HUDEP-2 (cell line): Measurements from ENCODE around the gene TMX2.
"Not testable (repeated sequence)": the region's sequence is repeated elsewhere in the genome, so short reads cannot be mapped to it uniquely, and the experiment has no call there.

Experiments used
- DNase-seq, 76 experiments: peaks; one replicate each; lab custom pipeline; 2025; ENCODE audit not compliant: unreplicated experiment in 76 of 76; lab: John Stamatoyannopoulos, UW

Gene TMX2

DNA sequence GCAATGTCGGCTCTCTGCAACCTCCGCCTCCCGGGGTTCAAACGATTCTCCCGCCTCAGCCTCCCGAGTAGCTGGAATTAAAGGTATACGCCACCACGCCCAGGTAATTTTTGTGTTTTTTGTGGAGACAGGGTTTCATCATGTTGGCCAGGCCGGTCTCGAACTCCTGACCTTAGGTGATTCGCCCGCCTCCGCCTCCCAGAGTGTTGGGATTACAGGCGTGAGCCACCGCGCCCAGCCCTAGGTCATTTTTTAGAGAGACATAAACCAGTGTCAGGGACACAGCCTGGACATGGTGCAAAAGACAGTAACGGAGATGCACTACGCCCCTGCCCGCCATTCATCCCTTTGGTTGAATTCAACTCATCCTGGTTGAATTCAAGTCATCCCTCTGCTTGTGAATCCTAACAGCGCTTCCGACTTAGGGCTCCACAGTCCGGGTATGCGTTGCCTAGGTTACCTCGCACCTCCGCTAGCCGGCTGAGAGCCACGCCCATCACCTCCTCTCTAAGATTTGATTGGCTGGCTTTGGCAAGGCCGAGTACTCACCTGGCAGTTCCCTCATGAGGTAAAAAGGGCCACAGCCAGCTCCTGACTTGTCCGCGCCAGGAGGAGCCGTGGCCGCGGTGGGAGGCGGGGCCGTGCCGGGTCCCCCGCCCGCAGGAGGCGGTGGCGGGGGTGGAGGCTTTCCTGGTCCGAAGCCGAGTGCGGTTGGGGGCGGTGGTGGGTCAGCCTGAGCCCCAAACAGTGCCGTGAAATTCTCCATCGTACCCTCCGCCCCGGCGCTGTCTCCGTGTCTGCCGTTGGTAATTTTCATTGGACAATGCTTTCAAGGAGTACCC, 758 bp upstream of the TMX2 start, which contains the start of gene MED19:
MED19 (minus strand) TSS at position 802 of the 842 bp plus-strand sequence; CDS start at position 766, 36 bp downstream.
- DNase-seq, result peak in 54 of 76 experiments; percentile 10 to 84 (median 66)

DNA sequence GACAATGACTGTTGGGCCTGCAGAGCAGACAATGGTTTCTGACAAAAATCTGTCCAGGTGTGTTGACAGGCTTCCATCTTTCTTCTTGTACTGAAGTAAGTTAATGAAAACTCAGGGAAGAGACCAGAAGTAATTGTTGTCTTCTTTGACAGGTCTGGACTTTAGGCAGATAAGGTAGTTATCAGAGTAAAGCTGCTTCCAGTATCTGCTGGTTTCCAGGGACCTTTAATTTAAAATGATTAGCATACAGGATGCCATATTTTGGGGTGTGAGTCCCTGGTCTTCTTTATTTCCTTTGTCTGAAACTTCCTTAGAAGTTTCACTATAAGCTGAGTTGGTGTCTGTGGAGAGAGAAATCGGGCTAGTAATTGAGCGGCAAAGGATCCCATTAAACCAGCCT, 1.4 kb downstream of the TMX2 start:
- DNase-seq, result peak in 5 of 76 experiments; percentile 2 to 13 (median 10)

DNA sequence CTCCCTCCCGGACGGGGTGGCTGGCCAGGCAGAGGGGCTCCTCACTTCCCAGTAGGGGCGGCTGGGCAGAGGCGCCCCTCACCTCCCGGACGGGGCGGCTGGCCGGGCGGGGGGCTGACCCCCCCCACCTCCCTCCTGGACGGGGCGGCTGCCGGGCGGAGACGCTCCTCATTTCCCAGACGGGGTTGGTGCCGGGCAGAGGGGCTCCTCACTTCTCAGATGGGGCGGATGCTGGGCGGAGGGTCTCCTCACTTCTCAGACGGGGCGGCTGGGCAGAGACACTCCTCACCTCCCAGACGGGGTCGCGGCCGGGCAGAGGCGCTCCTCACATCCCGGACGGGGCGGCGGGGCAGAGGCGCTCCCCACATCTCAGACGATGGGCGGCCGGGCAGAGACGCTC, 4.3 kb downstream of the TMX2 start:
- not testable (repeated sequence) for DNase-seq

DNA sequence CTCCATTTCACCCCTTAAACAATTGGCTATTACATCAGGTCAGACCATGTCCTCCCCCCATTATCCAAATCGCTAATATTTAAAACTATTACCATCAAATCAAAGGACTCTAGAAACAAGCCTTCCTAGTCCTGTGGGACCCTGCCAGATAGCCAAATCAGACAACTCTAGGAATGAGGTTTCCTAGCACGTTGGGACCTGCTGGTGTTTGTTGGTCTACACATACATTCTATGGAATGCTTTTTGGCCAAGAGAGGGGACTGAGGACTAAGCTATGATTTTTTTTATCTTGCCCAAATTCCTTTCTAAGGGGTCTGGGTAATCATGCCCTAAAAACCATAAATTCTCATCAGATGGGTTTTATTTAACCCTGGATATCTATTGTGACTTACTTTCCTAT, 14.8 kb downstream of the TMX2 start:
- DNase-seq, result no peak

DNA sequence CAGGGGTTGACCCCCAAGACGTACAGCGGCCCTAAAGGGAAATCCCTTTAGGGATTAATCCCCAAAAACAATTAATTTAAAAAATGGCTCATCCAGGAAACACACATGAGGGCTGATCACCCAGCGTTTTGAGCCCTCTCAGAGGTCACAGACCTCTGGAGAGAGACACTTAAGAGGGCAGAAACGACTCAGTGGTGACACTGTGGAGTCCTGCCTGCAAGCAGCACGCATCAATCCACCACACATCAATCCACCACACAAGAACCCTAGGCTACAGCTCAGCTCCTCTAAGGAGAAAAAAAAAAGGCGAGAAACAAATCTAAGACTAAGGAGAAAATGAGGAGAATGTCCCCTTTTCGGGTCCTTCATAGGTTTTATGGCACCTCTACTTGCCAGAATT, 16.4 kb downstream of the TMX2 start:
- no peak for DNase-seq

DNA sequence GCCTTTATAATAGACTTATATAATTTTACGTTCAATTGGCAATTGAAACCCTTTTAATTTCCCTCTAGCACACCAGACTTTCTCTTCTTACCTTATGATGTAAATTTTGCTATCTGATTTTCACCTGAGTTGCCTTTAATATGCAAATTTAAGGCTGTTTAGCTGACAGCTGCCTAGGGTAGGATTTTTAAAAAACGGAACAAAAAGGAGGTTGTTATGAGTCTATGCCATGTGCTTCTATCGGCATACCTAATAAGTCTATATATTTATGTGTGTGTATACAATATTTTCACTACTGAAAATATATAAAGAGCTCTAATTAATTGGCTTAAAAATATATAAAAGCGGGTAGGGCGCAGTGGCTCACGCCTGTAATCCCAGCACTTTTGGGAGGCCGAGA, 17.1 kb downstream of the TMX2 start:
- DNase-seq, result no peak

DNA sequence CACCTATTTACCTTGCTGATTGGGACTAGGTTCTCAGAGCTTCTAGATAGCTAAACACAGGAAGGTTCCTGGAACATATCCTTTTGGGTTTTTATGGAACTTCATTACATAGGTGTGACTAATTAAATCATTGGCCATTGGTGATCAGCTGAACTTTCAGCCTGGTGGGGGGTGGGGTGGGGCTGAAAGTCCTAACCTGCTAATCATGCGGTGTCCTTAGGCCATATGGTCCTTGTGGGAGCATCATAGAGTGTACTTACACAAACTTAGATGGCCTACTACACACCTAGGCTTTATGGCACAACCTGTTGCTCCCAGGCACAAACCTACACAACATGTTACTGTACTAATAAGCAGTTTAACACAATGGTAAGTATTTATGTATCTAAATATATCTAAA, 20.3 kb downstream of the TMX2 start:
- no peak for DNase-seq

DNA sequence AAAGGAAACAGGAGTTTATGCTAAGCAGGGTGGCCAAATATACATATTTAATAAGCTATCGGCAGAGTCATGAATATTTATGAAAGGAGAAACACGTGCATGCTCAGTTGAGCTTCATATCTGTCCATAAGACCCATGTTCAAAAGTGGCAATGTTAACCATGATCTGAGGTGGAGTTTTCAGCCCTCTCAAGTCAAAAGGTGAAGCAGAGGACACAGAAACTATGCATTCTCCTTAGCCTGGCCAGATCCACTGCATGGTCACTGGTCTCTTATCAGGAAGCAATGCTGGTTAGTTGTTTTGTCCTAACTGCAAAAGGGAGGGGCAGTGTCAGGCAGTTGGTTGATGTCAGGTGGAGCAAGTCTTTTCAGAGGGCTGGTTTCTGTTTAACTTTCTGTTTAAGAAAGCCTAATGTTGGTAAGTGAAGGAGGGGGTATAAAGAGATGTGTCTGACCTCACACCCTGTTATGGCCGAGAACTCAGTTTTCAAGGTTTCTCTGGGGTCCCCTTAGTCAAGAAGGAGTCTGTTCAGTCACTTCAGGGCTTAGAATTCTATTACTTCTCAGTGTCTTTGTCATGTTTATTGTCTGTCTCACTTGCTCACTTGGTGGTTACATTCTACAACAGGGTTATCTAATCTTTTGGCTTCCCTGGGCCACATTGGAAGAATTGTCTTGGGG, 23.4 kb downstream of the TMX2 start:
- peak in 46 of 76 experiments; percentile 4 to 68 (median 32) for DNase-seq

DNA sequence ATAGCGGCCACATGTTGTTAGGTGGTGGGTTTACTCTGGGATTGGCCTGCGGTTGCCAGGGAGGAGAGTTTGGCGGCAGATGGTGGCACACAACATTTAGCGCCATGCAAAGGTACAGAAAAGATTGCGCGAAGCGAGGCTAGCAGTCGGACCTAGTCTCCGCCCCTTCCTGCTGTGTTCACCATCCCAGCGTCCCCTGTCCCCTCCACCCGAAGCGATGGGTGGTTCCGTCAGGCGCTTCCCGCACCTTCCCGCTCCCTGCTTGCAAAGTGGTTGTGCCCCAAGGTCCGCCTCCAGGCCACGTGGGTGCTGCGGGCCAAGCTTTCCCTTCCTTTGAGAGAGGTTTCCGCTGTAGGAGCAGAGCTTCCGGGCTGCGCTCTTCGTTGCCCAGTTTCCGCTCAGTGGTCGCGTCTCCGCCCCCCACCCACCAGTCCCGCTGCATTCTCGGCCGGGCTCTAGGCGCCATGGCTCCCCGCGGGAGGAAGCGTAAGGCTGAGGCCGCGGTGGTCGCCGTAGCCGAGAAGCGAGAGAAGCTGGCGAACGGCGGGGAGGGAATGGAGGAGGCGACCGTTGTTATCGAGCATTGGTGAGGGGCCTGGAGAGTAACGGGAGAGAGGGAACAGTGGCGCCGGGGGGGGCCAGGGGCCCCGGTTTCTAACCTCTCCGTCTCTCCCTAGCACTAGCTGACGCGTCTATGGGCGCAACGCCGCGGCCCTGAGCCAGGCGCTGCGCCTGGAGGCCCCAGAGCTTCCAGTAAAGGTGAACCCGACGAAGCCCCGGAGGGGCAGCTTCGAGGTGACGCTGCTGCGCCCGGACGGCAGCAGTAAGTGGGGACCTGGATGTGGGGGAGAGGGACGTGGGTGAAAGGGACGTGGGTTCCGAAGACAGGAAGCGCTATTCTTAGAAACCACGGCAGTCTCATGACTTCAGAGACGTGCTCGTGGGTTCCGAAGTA, 29.0 kb downstream of the TMX2 start, which contains the start of gene SELENOH:
SELENOH (plus strand) TSS at position 360 of the 955 bp plus-strand sequence; CDS start at position 465, 105 bp downstream.
- peak; percentile 33 to 97 (median 93) for DNase-seq

DNA sequence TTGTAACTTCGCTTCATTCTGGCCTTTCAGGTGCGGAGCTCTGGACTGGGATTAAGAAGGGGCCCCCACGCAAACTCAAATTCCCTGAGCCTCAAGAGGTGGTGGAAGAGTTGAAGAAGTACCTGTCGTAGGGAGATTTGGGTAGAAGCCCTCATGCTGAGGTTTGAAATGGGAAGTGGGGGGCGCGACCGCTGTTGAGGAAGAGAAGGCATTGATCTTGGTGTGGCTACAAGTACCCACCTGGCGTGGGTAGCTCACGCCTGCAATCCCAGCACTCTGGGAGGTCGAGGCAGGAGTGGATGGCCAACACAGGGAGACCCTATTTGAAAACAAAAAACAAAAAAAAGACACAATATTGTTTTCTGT, 29.7 kb downstream of the TMX2 start:
- DNase-seq, result no peak

DNA sequence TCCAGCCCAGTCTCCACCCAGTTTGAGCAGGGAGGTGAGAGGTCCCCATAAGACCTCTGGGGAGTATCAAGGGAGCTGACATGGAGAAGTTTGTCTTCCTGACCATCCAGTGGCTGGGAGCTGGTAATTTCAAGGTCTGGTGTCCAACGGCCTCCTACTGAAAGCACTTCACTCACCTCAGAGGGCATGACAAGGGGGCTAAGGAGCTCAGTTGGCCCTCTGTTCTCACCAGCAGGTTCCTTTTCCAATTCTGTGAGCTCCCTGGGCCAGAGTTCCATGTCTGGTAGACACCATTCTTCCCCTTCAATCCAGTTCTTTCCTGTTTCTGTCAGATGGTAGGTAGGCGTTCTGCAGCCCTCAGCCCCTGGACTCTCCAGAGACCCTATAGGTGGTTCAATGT, 32.0 kb downstream of the TMX2 start:
- no peak for DNase-seq

DNA sequence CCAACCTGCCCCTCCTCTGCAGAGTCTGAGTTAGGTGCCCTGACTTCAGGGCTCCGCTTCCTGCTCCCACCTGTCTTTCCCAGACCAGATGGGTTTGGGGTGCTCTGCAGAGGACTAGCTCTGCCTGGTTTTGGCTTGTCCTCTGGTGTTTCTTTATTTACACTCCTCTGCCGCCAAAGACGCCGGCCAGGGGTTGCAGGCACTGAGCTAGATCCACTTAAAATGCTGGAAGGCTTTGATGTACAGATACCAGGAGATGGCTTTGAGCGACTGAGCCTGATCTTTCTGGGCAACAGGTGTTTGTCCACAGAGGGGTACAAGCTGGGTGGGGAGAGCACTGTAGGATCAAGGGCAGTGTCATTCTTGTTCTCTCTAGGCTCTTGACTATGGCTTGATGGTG, 32.8 kb downstream of the TMX2 start:
- DNase-seq, result no peak

DNA sequence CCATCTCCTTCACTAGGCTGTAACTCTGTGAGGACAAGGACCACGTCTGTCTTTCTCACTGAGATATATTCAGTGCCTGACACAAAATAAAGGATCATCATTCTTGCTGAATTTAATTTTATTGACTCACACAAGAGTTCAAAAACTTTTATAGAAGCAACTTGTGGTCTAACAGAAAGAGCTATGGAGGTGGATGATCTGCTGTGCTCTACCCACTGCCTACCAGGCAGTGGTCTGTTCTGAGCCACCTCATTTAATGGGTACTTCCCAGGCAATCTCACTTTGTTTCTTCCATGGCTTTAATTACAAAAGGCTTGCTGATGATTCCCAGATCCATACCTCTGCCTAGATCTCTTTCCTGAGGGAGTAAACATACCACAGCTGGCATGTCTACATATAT, 34.5 kb downstream of the TMX2 start:
- DNase-seq, result no peak

DNA sequence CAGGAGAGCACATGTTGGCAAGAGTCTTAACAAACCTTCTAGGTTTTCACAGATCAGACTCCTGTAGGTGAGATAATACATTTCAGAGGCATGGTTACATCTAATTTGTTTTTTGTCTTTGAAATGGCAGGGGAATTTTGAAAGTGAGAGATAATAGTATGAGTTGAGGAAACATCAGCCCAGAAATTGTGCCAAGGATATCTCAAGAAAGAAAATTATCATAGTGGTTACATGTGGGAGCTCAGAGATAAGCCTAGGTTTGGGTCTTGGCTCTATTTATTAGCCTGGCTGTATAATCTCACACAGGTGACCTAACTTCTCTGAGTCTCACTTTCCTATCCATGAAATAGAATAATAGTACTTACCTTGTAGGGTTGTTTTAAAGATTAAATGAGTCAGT, 38.8 kb downstream of the TMX2 start:
- DNase-seq, result peak in 17 of 76 experiments; percentile 7 to 62 (median 29)

DNA sequence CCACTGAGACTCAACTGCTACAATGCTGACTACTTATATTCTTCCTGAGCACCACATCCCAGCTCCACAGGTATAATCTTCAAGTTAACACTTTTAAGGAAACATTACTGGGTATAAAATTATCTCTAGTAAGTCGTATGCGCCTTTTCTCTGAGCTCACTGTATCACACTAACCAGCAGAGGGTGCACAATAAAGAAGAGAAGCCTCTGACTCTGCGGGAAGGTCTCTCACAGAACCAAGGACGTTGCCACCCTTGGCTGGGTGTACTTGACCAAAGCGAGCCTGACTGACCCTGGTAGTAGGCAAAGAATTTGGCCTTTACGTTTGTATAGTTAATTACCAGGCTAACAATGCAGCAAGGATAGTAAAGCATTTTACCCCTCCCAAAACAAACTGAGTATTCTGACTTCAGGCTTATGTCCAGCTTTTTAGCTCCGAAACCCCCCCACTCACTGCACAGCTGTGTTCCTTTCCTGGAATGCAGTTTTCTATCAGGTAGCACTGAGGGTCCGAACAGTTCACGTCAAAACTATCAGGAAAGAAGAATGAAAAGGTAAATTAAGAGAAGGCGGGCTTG, 39.4 kb downstream of the TMX2 start, which contains the start of gene BTBD18:
BTBD18 (minus strand) TSS at position 144 of the 578 bp plus-strand sequence. CDS start 631 bp downstream, outside the sequence.
- peak in 34 of 76 experiments; percentile 4 to 61 (median 29) for DNase-seq

DNA sequence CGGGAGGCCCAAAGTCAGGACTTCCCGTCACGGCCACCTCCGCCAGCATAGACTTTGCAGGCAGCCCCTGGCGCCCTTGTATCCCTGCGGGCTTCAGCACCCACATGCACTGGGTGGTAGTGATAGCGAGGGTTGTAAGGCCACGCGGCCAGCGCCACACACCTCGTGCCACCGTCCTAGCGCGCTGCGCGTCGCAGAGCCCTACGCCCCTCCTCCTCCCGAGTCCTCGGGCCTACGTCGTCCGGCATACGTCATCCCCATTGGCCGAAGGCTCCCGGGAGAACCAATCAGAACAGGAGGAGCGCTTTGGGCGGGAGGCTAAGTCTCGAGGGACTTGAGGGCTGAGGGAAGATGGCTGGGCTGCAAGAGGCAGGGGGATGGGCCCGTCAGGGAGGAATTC, 40.6 kb downstream of the TMX2 start:
- DNase-seq, result no peak

DNA sequence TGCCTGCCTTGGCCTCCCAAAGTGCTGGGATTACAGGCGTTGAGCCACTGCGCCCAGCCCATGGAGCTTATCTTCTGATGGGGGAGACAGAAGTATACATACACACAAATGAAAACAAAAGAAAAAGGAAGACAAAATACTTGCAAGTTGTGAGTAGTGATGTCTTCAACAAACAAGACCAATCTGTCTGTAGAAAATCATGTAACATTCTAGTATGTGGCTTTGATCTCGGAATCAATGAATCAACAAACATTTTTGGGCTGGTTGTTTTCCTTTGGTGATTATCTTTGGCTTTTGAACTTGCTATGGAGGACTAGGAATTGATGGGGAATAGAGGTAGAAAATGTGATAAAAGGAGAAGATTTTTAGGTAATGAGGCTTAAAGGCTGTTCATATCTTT, 45.8 kb downstream of the TMX2 start:
- DNase-seq, result no peak

DNA sequence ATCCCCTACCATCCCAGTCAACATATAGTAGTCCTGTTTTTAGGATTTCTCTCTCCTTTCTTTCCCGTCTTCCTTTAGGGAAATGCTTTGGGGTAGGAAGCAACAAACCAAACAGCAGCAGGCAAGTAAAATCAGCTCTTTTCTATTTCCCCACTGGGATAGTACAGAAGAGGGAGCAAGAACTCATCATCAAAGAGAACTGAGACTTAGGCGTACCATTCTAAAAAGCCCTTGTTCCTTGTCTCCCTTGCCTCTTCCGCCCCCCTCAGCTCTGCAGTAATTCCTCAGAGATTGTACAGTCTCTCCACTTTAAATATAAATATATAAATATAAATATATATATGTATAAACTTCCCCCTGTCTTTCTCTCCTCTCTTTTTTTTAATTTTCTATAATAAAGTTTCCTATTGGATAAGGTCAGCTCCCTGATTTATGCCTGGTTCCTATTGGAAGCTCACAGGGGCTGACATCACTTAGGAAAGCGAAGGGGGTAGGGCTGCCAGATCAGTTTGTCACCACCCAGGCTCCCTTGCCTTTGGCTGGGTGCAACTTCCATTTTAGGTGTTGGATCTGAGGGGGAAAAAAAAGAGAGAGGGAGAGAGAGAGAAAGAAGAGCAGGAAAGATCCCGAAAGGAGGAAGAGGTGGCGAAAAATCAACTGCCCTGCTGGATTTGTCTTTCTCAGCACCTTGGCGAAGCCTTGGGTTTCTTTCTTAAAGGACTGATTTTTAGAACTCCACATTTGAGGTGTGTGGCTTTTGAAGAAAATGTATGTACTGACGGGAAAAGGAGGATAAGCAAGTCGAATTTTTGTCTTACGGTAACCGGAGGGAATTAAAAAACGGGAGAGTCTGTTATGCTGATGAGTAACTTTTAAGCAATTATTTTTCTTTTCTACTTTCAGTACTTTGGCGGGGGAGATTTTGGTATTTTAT, 49.2 kb downstream of the TMX2 start, which contains the start of gene CTNND1:
CTNND1 (plus strand) TSS at position 502 of the 934 bp plus-strand sequence. CDS start 29,677 bp downstream, outside the sequence.
- DNase-seq, result peak in 67 of 76 experiments; percentile 10 to 78 (median 54)
